DOHH2 (cell line): ENCODE data around the gene LAMC2.

Experiments used
- H3F3A ChIP-seq: fragments of 200-600 bp; sonication (generic), shearing (Covaris generic); 2 replicates; pipeline ENCODE4 v1.6.0; 2016; ENCODE audit warnings: antibody characterized with exemption, mild to moderate bottlenecking; ENCODE audit not compliant: control insufficient read depth, insufficient read depth
- H3K27ac ChIP-seq: fragments of 200-600 bp; sonication (generic); 2 replicates; pipeline ENCODE4 v1.5.1; 2014; ENCODE audit warnings: low read depth, mild to moderate bottlenecking, low read length, moderate library complexity
- H3K27me3 ChIP-seq: fragments of 200-600 bp; sonication (generic); 2 replicates; pipeline ENCODE4 v1.6.1; 2014; ENCODE audit warnings: mild to moderate bottlenecking, low read length, mixed read lengths; ENCODE audit not compliant: control insufficient read depth
- H3K36me3 ChIP-seq: fragments of 200-600 bp; sonication (generic); 2 replicates; pipeline ENCODE4 v1.6.1; 2014; ENCODE audit warnings: mild to moderate bottlenecking, low read length, moderate library complexity, mixed read lengths; ENCODE audit not compliant: control insufficient read depth
- H3K4me1 ChIP-seq: fragments of 200-600 bp; sonication (generic); 2 replicates; pipeline ENCODE4 v1.6.1; 2014; ENCODE audit warnings: mild to moderate bottlenecking, low read length, mixed read lengths; ENCODE audit not compliant: control insufficient read depth
- H3K4me2 ChIP-seq: fragments of 200-600 bp; sonication (generic); 2 replicates; pipeline ENCODE4 v1.6.0; 2014; ENCODE audit warnings: mild to moderate bottlenecking, low read length, moderate library complexity
- H3K4me3 ChIP-seq: fragments of 200-600 bp; sonication (generic); 2 replicates; pipeline ENCODE4 v1.5.1; 2014; ENCODE audit warnings: mild to moderate bottlenecking, low read length, mixed read lengths
- H3K79me2 ChIP-seq: fragments of 200-600 bp; sonication (generic); 2 replicates; pipeline ENCODE4 v1.6.1; 2014; ENCODE audit warnings: mild to moderate bottlenecking, low read length, mixed read lengths; ENCODE audit not compliant: control insufficient read depth
- H3K9me2 ChIP-seq: fragments of 200-600 bp; sonication (generic); replicated peaks from 2 replicates; pipeline ENCODE4 v1.6.1; 2014; ENCODE audit warnings: mild to moderate bottlenecking, low read length, mixed read lengths; ENCODE audit not compliant: control insufficient read depth
- H3K9me3 ChIP-seq: fragments of 200-600 bp; sonication (generic); 2 replicates; pipeline ENCODE4 v1.6.1; 2014; ENCODE audit warnings: antibody characterized with exemption, low read length, mixed read lengths; ENCODE audit not compliant: control insufficient read depth, insufficient read depth
- H4K20me1 ChIP-seq: fragments of 200-600 bp; sonication (generic); 2 replicates; pipeline ENCODE4 v1.6.0; 2014; ENCODE audit warnings: low read depth, mild to moderate bottlenecking, antibody characterized with exemption, low read length, moderate library complexity; ENCODE audit not compliant: control insufficient read depth, insufficient read depth
- CTCF ChIP-seq: fragments of 200-600 bp; sonication (generic); IDR thresholded peaks from one replicate; pipeline ENCODE4 v1.5.1; 2014; ENCODE audit warnings: antibody characterized with exemption, mild to moderate bottlenecking, low read depth, low read length; ENCODE audit not compliant: poor library complexity, severe bottlenecking
- EZH2phosphoT487 ChIP-seq: fragments of 200-600 bp; sonication (generic); IDR thresholded peaks from 2 replicates; pipeline ENCODE4 v1.6.1; 2017; ENCODE audit warnings: borderline replicate concordance, mild to moderate bottlenecking, antibody characterized with exemption, low read length, moderate library complexity, mixed read lengths

LAMC2 gene

GRCh38 chr1:183165456-183165855, 20.6 kb upstream of the LAMC2 start:
- Histone ChIP-seq H3K36me3 (no peaks in the 10 kb centered on the region), H3K4me1 (no peaks in the 10 kb centered on the region), H3F3A (no peaks in the 10 kb centered on the region), H3K79me2 (no peaks in the 10 kb centered on the region), H3K27me3 (peaks cover 2% of the 10 kb centered on the region; the same call in 1 of the 2 replicates), H3K4me3 (no peak overlapping the region), H3K27ac (no peak overlapping the region), H4K20me1 (no peaks in the 10 kb centered on the region), H3K9me3 (no peaks in the 10 kb centered on the region), H3K4me2 (no peak overlapping the region), H3K9me2 (no peaks in the 10 kb centered on the region)
- no peak for TF ChIP-seq EZH2phosphoT487
- no peak for TF ChIP-seq CTCF

- H3K9me2 ChIP-seq: no peaks in the 10 kb centered on the region
- no peak overlapping the region for H3K27ac ChIP-seq
- no peaks in the 10 kb centered on the region for H3K79me2 ChIP-seq
- no peak overlapping the region for H3K4me3 ChIP-seq
- H3K36me3 ChIP-seq: no peaks in the 10 kb centered on the region
- TF ChIP-seq EZH2phosphoT487 (no peak), CTCF (no peak)
- H3K9me3 ChIP-seq: no peaks in the 10 kb centered on the region
- H3K4me2 ChIP-seq: no peak overlapping the region
- peaks cover 4% of the 10 kb centered on the region; the same call in 1 of the 2 replicates for H3K27me3 ChIP-seq
- H4K20me1 ChIP-seq: no peaks in the 10 kb centered on the region
- no peaks in the 10 kb centered on the region for H3F3A ChIP-seq
- no peaks in the 10 kb centered on the region for H3K4me1 ChIP-seq
Measured at GRCh38 chr1:183166454-183166853, 19.6 kb upstream of the LAMC2 start.

- no peaks in the 10 kb centered on the region for H3K36me3 ChIP-seq
- H3K4me3 ChIP-seq: no peak overlapping the region
- no peaks in the 10 kb centered on the region for H4K20me1 ChIP-seq
- no peak overlapping the region for H3K27ac ChIP-seq
- H3K9me2 ChIP-seq: no peaks in the 10 kb centered on the region
- no peak overlapping the region for H3K4me2 ChIP-seq
- H3F3A ChIP-seq: no peaks in the 10 kb centered on the region
- peaks cover 10% of the 10 kb centered on the region; the same call in 1 of the 2 replicates for H3K27me3 ChIP-seq
- H3K4me1 ChIP-seq: no peaks in the 10 kb centered on the region
- no peaks in the 10 kb centered on the region for H3K9me3 ChIP-seq
- TF ChIP-seq EZH2phosphoT487: no peak
- no peaks in the 10 kb centered on the region for H3K79me2 ChIP-seq
Measured at GRCh38 chr1:183167676-183168075, 18.4 kb upstream of the LAMC2 start.

GRCh38 chr1:183168308-183168707, 17.8 kb upstream of the LAMC2 start:
- no peaks in the 10 kb centered on the region for H3K36me3 ChIP-seq
- peaks cover 10% of the 10 kb centered on the region; the same call in 1 of the 2 replicates for H3K27me3 ChIP-seq
- H4K20me1 ChIP-seq: no peaks in the 10 kb centered on the region
- H3F3A ChIP-seq: no peaks in the 10 kb centered on the region
- H3K4me3 ChIP-seq: no peak overlapping the region
- no peak overlapping the region for H3K27ac ChIP-seq
- H3K9me3 ChIP-seq: no peaks in the 10 kb centered on the region
- no peak overlapping the region for H3K4me2 ChIP-seq
- no peaks in the 10 kb centered on the region for H3K4me1 ChIP-seq
- no peaks in the 10 kb centered on the region for H3K79me2 ChIP-seq
- H3K9me2 ChIP-seq: no peaks in the 10 kb centered on the region
- TF ChIP-seq EZH2phosphoT487 (no peak), CTCF (no peak)
